Measurements from ENCODE around the gene TNS1.

DNA sequence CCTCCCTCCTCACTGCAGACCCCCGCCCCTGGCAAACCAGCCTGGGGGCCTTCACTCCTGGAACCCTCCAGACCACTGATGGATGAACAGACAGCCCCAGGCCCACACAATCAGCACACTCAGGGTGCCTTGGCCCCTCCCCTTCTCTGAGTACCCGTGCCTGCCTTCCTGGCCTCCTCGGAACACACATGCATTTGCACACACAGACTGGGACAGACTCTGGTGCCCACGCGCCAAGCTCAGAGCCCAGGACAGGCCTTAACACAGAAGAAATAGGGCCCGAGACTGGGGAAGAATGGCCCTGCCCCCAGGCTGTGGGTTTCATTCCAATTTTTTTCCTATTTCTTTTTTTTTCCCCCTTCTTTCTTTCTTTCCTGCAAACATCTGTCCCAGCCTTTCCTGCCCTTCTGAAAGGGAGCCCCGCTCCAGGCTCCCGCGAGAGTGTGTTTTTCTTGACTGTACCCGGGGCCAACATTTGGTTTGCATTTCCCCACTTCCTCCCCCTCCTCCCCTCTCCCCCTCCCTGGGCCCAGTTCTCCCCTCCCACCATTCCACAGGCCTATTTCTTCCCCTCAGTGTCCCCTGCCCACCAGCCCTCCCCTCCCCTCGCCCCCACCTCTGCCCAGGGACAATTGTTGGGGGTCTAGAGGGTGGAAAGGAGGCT is 618 bp upstream of the TNS1 start:
- TF ChIP-seq, protein P1, sequence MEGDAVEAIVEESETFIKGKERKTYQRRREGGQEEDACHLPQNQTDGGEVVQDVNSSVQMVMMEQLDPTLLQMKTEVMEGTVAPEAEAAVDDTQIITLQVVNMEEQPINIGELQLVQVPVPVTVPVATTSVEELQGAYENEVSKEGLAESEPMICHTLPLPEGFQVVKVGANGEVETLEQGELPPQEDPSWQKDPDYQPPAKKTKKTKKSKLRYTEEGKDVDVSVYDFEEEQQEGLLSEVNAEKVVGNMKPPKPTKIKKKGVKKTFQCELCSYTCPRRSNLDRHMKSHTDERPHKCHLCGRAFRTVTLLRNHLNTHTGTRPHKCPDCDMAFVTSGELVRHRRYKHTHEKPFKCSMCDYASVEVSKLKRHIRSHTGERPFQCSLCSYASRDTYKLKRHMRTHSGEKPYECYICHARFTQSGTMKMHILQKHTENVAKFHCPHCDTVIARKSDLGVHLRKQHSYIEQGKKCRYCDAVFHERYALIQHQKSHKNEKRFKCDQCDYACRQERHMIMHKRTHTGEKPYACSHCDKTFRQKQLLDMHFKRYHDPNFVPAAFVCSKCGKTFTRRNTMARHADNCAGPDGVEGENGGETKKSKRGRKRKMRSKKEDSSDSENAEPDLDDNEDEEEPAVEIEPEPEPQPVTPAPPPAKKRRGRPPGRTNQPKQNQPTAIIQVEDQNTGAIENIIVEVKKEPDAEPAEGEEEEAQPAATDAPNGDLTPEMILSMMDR (IDR thresholded peaks at IDR 0.05 in 2 of 3, conservative IDR thresholded peaks at IDR 0.05 in 1 of 3; ENCODE audit: borderline replicate concordance in 1 of 3, insufficient read depth in 1 of 3, low read depth in 2 of 3, low read length in 2 of 3), result no peak
- TF ChIP-seq, protein P2, sequence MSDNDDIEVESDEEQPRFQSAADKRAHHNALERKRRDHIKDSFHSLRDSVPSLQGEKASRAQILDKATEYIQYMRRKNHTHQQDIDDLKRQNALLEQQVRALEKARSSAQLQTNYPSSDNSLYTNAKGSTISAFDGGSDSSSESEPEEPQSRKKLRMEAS (IDR thresholded peaks at IDR 0.05), result no peak
- TF ChIP-seq EZH2 (IDR thresholded peaks at IDR 0.05), result no peak
- TF ChIP-seq, protein P3, sequence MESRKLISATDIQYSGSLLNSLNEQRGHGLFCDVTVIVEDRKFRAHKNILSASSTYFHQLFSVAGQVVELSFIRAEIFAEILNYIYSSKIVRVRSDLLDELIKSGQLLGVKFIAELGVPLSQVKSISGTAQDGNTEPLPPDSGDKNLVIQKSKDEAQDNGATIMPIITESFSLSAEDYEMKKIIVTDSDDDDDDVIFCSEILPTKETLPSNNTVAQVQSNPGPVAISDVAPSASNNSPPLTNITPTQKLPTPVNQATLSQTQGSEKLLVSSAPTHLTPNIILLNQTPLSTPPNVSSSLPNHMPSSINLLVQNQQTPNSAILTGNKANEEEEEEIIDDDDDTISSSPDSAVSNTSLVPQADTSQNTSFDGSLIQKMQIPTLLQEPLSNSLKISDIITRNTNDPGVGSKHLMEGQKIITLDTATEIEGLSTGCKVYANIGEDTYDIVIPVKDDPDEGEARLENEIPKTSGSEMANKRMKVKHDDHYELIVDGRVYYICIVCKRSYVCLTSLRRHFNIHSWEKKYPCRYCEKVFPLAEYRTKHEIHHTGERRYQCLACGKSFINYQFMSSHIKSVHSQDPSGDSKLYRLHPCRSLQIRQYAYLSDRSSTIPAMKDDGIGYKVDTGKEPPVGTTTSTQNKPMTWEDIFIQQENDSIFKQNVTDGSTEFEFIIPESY (IDR thresholded peaks at IDR 0.05; ENCODE audit: extremely low read depth, insufficient replicate concordance, low read length), result no peak
- TF ChIP-seq ZFX (IDR thresholded peaks at IDR 0.05), result no peak
- no peak for TF ChIP-seq POLR2A (IDR thresholded peaks at IDR 0.05; ENCODE audit: borderline replicate concordance, extremely low read depth, insufficient read depth, insufficient read length)
- no peak for TF ChIP-seq JUND (IDR thresholded peaks at IDR 0.05)
- TF ChIP-seq POLR2AphosphoS5 (IDR thresholded peaks at IDR 0.05; ENCODE audit: low read depth, low read length), result no peak
- TF ChIP-seq, protein P4, sequence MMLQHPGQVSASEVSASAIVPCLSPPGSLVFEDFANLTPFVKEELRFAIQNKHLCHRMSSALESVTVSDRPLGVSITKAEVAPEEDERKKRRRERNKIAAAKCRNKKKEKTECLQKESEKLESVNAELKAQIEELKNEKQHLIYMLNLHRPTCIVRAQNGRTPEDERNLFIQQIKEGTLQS (IDR thresholded peaks at IDR 0.05), result no peak
- no peak for TF ChIP-seq ZNF274 (IDR thresholded peaks at IDR 0.05; ENCODE audit: low read depth, low read length)

Data from HCT116 (cell line).